Measurements from ENCODE around the gene ATXN3L.

ATXN3L gene

DNA sequence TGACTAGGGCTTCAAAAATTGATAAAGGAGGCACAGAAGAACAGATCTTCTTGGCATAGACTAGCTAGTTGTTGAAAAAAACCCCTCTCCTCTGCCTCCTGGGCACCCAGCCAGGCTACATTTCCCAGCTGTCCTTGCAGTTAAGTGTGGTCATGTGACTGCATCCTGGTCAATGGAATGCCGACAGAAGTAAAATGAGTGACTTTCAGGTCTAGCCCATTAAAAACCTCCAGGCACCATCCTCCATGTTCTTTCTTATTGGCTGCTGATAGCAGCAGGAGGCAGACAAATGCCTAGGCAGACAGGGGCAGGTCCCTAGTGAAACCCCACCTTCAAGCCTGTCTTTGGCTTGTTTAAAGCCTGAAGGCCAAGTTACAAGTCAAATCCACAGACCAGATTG is 35.3 kb downstream of the ATXN3L start:
- Histone ChIP-seq H3K9me2 (replicated peaks; ENCODE audit: insufficient read depth, low read length) (no peaks in the 10 kb centered on the region), H2AFZ (ENCODE audit: low read depth, low read length, severe bottlenecking) (no peak overlapping the region), H3K27ac (ENCODE audit: low read depth, low read length) (no peak overlapping the region), H3F3A (ENCODE audit: insufficient read depth) (no peaks in the 10 kb centered on the region), H3K27me3 (ENCODE audit: low read length) (no peaks in the 10 kb centered on the region), H3K36me3 (ENCODE audit: low read length) (no peaks in the 10 kb centered on the region), H3K79me2 (ENCODE audit: insufficient read depth, low read length) (no peaks in the 10 kb centered on the region), H3K9ac (ENCODE audit: low read length) (no peak overlapping the region), H3K9me3 (ENCODE audit: insufficient read depth, low read length) (peaks cover 8% of the 10 kb centered on the region; the same call in 1 of the 2 replicates), H3K4me3 (ENCODE audit: insufficient read depth, low read length, poor library complexity, severe bottlenecking) (no peak overlapping the region), H3K4me2 (ENCODE audit: low read depth, low read length, poor library complexity, severe bottlenecking) (no peak overlapping the region), H4K20me1 (ENCODE audit: low read depth, low read length) (no peaks in the 10 kb centered on the region)
- TF ChIP-seq CTCF (IDR thresholded peaks at IDR 0.05; ENCODE audit: insufficient read depth, low read length, poor library complexity, severe bottlenecking) (no peak), EZH2phosphoT487 (conservative IDR thresholded peaks at IDR 0.05; ENCODE audit: low read length) (no peak)

GRCh38 chrX:13283950-13284546 is 35.8 kb downstream of the ATXN3L start:
- Histone ChIP-seq H2AFZ (ENCODE audit: low read depth, low read length, severe bottlenecking) (no peak overlapping the region), H3K27me3 (ENCODE audit: low read length) (no peaks in the 10 kb centered on the region), H3K9ac (ENCODE audit: low read length) (no peak overlapping the region), H3K9me2 (replicated peaks; ENCODE audit: insufficient read depth, low read length) (no peaks in the 10 kb centered on the region), H3F3A (ENCODE audit: insufficient read depth) (no peaks in the 10 kb centered on the region), H3K4me2 (ENCODE audit: low read depth, low read length, poor library complexity, severe bottlenecking) (no peak overlapping the region), H3K36me3 (ENCODE audit: low read length) (no peaks in the 10 kb centered on the region), H3K4me3 (ENCODE audit: insufficient read depth, low read length, poor library complexity, severe bottlenecking) (no peak overlapping the region), H3K79me2 (ENCODE audit: insufficient read depth, low read length) (no peaks in the 10 kb centered on the region), H4K20me1 (ENCODE audit: low read depth, low read length) (no peaks in the 10 kb centered on the region), H3K27ac (ENCODE audit: low read depth, low read length) (no peak overlapping the region), H3K9me3 (ENCODE audit: insufficient read depth, low read length) (peaks cover 8% of the 10 kb centered on the region; the same call in 1 of the 2 replicates)
- no peak for TF ChIP-seq CTCF (IDR thresholded peaks at IDR 0.05; ENCODE audit: insufficient read depth, low read length, poor library complexity, severe bottlenecking)
- TF ChIP-seq EZH2phosphoT487 (conservative IDR thresholded peaks at IDR 0.05; ENCODE audit: low read length): no peak

- Histone ChIP-seq H3K4me2 (ENCODE audit: low read depth, low read length, poor library complexity, severe bottlenecking) (no peak overlapping the region), H3K9ac (ENCODE audit: low read length) (no peak overlapping the region), H3K36me3 (ENCODE audit: low read length) (no peaks in the 10 kb centered on the region), H4K20me1 (ENCODE audit: low read depth, low read length) (no peaks in the 10 kb centered on the region), H3K9me3 (ENCODE audit: insufficient read depth, low read length) (peaks cover 8% of the 10 kb centered on the region; the same call in 1 of the 2 replicates), H3K79me2 (ENCODE audit: insufficient read depth, low read length) (no peaks in the 10 kb centered on the region), H3K27me3 (ENCODE audit: low read length) (no peaks in the 10 kb centered on the region), H3F3A (ENCODE audit: insufficient read depth) (no peaks in the 10 kb centered on the region), H3K4me3 (ENCODE audit: insufficient read depth, low read length, poor library complexity, severe bottlenecking) (no peak overlapping the region), H2AFZ (ENCODE audit: low read depth, low read length, severe bottlenecking) (no peak overlapping the region), H3K27ac (ENCODE audit: low read depth, low read length) (no peak overlapping the region), H3K9me2 (replicated peaks; ENCODE audit: insufficient read depth, low read length) (no peaks in the 10 kb centered on the region)
- TF ChIP-seq CTCF (IDR thresholded peaks at IDR 0.05; ENCODE audit: insufficient read depth, low read length, poor library complexity, severe bottlenecking) (no peak), EZH2phosphoT487 (conservative IDR thresholded peaks at IDR 0.05; ENCODE audit: low read length) (no peak)
Observed at GRCh38 chrX:13283512-13283911, 36.3 kb downstream of the ATXN3L start.

All from SU-DHL-6 (cell line).